HG03378 (cell line): ENCODE measurements around the gene PRDM15.
"Not testable (repeated sequence)": the region's sequence is repeated elsewhere in the genome, so short reads cannot be mapped to it uniquely, and the experiment has no call there.

Experiments
- ATAC-seq: cut with Tn5 transposase; IDR thresholded peaks from one replicate; pipeline ENCODE4 v1.9.1; 2021; ENCODE audit warnings: mild to moderate bottlenecking, moderate library complexity; ENCODE audit not compliant: unreplicated experiment

PRDM15 gene

DNA sequence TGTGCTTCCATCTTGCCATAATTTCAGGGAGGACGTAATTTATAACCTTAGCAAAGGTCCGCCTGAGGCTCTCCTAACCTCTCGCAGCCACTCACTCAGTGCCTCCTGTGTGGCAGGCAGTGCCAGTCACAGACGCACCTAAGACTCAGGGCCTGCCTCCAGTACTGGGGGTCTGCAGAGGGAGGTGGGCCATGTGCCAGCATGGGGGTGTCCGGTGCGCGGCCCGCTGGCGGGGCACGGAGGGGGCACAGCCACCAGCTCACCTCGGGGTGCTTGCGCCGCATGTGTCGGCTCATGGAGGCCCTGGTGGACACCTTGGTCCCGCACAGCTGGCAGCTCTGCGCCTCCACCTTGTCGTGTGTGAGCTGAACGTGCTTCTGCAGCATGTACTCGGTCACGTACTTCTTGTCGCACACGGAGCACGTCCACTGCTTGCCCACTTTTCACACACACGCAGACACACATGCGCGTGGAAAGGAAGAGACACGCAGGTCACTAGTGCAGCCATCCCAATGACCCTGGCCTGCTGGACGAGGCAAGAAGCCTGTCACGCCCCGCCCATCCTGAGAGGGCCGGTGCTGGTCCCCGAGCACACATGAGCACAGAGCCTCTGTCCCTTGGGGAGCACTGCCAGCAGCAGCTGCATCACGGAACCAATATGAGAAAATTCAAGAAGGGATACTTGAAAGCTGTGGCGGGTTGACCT is 69.1 kb downstream of the PRDM15 start:
- ATAC-seq: no peak

DNA sequence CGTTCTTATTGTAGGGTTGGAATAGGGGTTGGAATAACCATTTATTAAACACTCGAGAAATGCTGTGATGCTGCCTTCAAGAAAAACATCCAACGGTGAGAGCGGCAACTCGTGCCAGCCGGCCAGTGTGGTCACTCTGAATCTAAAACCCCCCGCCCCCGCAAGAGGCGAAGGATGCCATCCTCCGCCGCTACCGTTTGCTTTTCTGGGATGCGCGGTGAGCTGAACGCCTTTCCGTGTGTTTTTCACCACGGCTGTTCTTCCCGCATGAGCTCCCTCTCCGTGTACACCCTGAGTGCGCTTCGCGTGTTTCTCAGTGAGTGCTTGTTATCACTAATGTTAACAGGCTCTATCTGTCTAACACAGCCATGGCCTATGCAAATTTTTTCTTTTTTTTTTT is 70.3 kb downstream of the PRDM15 start:
- ATAC-seq: no peak

DNA sequence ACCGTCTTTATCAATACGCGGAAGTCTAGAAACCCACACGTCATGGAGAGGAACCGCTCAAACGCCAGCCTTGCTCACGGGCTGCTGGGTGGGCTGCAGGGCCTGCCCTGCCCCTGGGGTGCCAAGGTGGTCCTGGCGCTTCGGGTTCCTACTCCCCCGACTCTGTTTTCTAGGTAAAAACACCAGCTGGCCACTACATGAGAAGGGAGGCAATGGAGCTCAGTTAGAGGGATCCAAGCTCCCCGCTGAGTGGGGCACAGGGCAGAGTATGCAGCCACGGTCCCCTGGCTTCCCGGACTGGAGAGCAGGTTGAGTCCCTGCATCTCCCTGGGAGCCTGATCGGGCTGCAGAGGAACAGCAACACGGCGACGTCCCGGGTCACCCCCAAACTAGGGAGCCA is 71.0 kb downstream of the PRDM15 start:
- ATAC-seq: no peak

DNA sequence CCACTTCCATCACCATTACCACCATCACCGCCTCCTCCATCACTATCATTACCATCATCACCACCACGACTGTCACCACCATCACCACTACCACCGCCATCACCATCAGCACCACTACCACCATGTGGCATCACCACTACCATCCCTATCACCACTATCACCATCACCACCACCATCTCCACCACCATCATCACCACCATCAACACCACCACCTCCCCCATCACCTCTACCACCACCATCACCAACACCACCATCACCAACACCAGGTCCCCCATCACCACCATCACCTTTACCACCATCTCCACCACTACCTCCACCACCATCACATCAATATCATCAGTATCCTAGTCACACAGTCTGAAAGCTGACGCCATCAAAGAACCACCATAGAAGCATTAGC is 72.4 kb downstream of the PRDM15 start:
- ATAC-seq: no peak

DNA sequence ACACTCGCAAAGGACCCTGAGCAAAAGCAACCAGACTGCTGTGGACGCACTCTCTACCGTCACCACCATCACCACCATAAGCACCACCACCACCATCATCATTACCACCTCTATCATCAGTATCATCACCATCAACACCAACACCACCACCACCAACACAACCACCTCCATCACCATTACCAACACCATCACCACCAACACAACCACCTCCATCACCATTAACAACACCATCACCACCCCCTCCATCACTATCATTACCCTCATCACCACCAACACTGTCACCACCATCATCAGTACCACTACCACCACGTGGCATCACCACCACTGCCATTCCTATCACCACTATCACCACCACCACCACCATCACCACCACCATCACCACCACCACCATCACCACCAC is 73.5 kb downstream of the PRDM15 start:
- no peak for ATAC-seq

DNA sequence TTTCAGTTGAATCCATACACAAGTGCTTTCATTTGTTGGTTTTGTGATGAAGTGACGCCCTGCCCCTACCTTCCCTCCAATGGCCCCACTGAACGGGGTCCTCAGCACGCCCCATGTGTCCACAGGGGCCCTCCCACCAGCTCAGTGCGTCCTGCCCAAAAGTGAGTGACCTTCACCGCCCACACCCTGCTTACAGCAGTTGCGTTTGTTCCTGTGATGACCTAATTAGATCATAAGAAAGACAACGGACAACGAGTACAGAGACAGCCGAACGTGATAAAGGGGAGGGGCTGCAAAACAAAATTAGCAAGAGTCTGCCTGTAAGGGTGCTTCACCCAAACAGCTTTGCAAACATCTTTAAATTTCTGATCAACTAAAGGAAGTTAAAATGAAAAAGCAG is 74.1 kb downstream of the PRDM15 start:
- no peak for ATAC-seq

DNA sequence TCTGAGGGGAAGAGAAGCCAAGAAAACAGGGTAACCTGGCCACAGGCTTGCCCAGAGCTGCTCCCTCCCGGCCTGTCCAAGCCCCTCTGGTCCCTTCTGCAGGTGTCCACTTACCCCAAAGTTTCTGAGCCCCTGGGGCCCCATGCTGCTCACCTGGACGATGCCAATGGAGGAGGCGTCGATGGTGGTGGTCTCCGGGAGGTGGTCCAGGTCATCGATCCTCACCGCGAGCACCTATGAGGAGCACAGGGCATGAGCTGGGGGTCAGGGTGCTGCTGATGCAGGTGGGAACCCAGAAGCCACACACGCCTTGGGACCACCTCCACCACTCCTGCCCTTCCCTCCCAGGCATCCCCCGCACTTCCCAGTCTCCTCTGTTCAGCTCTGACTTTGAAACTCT is 74.8 kb downstream of the PRDM15 start:
- no peak for ATAC-seq

DNA sequence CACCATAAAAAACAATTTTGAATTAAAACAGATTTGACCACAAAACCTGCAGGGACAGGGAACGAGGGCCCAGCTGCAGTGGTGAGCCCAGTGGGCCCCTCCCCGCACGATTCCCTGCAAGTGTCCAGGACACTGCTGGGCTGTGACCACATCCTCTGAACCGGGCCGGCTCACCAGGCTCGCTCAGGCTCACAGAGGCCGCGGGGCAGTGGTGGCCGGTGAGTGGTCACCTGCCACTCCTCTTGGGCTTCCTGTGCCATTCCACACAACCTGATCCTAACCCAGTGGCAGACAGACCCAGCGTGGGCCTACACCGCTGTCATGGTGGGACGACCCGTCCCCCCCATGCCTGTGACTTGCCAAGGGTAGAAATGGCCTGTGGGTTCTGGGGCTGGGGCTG is 75.8 kb downstream of the PRDM15 start:
- no peak for ATAC-seq

GRCh38 chr21:41802684-41803083 is 76.5 kb downstream of the PRDM15 start:
- ATAC-seq: no peak

DNA sequence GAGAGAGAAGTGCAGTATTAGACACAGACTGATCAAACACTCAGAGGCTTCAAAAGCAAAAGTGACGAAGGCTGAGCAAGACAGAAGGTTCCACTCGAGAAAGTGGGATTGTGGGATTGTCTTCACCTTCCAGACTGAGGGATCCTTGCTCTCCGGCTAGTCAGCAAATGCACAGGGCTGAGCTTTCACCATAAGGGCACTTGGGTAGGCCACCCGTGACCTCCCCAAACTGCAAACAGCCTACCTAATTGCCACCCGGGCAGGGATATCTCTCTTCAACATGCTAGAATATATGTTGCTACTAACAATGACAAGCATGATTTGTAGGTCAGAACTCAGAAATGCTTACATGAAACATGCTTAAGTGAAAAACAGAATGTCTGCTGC is 77.0 kb downstream of the PRDM15 start:
- no peak for ATAC-seq

DNA sequence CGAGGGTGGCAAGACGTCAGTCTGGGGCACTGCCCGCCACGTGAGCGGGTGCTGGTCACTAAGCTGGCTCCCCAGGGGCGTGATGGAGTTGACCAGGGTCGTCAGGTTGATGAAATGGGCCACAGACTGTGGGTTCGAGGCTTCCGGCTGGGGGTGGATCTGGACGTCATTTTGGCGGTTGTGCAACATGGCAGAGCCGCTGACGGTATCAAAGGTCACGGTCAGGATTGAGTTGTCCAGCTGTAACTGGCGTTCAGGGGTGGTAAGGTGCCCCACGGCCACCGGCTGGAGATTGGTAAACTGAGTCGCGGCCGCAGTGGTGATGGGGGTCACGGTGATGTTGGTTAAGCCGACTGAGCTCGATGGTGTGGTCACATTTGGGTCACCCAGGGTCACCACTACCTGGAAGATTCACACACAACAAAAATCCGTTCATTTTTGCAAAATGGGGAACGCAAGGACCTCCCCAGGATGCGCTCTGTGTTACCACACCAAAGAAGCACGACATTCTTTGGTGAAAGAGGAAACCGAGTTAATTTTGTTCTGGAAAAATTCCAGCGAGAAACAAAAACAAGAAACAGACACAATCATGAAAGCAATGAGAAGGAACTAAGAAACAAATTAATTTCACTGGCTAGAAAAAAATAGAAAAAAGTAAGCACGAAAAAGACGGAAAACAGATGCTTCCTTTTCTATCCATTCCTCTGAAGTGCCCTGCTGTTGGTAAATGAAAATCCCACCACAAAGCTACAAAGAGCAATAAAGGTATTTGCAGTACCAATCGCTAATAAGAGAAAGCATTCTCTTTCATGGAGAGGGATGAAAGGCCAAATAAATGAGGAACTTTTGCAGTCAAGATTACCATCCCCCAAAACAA is 77.6 kb downstream of the PRDM15 start:
- ATAC-seq: no peak

DNA sequence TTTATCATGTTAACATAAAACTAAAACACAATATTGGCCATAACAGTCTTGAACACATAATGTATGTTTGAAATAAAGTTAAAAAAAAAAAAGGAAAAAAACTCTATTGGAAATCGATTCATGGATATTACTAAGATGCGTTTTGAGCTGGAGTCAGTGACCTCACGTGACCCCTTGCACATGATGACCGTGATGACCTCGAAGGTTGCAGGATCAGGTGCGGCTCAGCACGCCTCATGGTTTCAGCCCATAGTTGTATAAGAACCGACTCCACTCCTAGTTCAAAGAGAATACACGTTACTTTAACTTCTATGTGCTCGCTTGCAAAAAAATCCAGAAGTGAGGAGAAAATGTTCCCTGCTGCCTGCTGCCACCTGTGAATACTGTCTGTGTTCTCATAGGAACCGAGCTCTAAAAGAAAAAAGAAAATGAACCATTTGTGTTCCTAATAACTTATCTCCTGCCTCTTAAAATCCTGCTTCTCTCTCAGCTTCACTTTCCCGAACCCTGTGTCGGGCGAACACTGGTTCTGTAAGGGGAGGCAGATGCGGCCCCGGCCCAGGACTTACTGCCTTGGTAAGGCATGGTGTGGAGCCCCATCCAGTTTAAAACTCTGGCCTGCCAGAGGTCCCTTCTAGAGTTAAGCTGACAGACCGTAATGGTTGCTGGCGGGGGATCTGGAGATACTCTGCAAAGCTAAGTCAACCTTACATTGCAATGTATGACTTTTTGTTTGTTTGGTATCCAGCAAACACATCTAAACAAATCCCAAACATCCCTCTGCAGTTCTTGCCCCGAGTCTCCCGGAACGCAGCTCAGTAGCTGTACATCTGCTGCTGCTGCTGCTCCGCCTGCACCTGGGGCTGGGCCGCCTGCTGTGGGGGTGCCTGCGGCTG is 78.5 kb downstream of the PRDM15 start:
- ATAC-seq: no peak

DNA sequence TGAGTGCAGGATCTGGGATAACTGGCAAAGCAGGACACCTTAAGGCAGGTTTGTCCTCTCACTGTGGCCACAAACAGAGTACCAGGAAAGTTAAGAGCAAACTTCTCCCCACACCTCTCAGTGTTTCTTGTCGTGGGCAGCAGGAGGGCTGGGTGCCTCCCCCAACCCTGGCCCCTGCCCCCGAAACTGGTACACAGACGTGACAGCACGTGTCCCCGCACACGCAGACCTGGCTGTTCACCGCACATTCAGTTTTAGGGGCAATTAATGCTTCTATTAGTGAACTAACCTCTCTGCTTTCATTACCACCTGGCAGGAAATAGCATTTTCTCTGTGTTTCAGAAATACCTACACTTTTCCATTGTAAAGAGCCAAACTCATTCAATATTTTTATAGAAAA is 79.4 kb downstream of the PRDM15 start:
- ATAC-seq: no peak

- no peak for ATAC-seq
Measured at GRCh38 chr21:41798326-41798725, 80.8 kb downstream of the PRDM15 start.

- no peak for ATAC-seq
Measured at GRCh38 chr21:41796476-41797080, 82.6 kb downstream of the PRDM15 start.

DNA sequence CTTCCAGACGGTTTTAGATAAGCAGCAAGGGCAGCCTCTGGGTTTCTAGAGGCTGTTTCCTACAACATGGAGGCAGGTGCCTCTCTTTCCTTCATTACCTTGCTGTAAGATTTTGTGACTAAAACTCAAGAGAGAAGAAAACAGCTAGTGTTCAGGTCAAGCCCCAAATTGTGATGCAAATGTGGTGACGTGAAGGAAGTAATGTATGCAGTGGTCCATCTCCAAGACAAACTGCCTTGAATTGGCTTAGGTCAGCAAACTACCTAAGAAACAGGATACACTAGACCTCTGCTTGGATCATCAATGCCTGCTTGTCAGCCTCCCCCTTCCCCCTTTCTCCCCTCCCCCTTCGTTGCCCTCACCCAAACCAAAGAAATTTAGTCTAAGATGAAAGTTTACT is 83.4 kb downstream of the PRDM15 start:
- ATAC-seq: no peak

DNA sequence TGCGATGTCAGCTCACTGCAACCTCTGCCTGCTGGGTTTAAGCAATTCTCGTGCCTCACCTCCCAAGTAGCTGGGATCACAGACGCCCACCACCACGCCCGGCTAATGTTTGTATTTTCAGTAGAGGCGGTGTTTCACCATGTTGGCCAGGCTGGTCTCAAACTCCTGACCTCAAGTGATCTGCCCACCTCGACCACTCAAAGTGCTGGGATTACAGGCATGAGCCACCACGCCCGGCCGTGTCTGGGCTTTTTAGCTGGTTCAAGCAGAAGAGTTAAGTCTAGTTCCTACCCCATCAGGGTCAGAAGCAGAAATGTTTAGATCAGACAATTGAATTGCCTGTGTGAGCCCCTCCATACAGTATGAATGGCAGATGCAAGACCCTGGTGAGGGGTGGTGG is 84.5 kb downstream of the PRDM15 start:
- no peak for ATAC-seq

- ATAC-seq: no peak
Measured at GRCh38 chr21:41792711-41793110, 86.4 kb downstream of the PRDM15 start.

DNA sequence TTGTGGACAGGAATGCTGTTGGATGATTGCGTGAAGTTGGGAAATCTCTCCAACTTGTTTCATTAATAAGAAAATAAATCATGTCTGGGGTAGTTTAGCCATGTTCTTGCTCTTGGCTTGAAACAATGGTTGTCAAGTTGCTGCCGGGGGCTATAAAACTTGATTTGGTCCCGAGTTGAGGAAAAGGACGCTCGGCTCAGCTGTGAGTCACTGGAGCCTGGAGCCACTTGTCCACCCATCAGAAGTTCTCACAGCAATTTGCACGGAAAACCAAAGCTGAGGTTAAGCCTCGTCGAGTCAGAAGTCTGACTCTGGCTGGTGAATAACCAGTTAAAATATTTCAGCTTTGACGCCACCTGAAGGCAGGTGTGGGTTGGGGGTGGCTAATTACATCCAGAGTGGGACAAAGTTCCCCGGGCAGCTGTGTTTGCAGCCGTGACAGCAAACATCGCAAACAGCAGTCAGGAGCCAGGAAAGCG is 92.6 kb downstream of the PRDM15 start:
- ATAC-seq: no peak

- ATAC-seq: not testable (repeated sequence)
Measured at GRCh38 chr21:41785262-41785661, 93.9 kb downstream of the PRDM15 start.
